CD4-positive, alpha-beta T cell (primary cell): ENCODE data around the gene LPP. TPM values are rescaled to one million over a fixed set of nuclear protein-coding genes. Genes with fewer than 3 reads are reported as not detected.

ENCODE experiments used
- ATAC-seq: fragments of 200-7000 bp; cut with Tn5 transposase; one replicate; pipeline ENCODE4 v1.10.0; 2022; ENCODE audit warnings: mild to moderate bottlenecking; ENCODE audit not compliant: poor library complexity
- CTCF ChIA-PET: fragments of 350-600 bp; sonication (Branson Sonifier 250); formaldehyde crosslinking; loops from one replicate; lab custom pipeline; 2021; ENCODE audit warnings: antibody characterized with exemption, inconsistent platforms; lab: Charles Lee
- POLR2A ChIA-PET: fragments of 350-600 bp; sonication (Branson Sonifier 250); formaldehyde crosslinking; loops from one replicate; lab custom pipeline; 2021; ENCODE audit warnings: antibody characterized with exemption, inconsistent platforms; lab: Charles Lee
- DNase-seq, 14 experiments: peaks; one replicate each; pipeline ENCODE4 v3.0.0-alpha.2; 2013 to 2020; ENCODE audit warnings: mixed read lengths in 2 of 14
- H3K27ac ChIP-seq, 2 donors: one replicate each; pipeline versions ENCODE4 v1.5.1 to v1.7.0; 2013; ENCODE audit warnings: low read length in 2 of 2, low read depth in 1 of 2, mild to moderate bottlenecking in 1 of 2
- H3K27me3 ChIP-seq, 2 experiments: 1 replicate in 1 of 2; 2 replicates in 1 of 2; pipeline versions ENCODE4 v1.6.1 to v1.7.0; 2013; ENCODE audit warnings: low read length in 2 of 2, control low read depth in 1 of 2, mild to moderate bottlenecking in 1 of 2, moderate library complexity in 1 of 2; ENCODE audit not compliant: insufficient read depth in 2 of 2, control insufficient read depth in 1 of 2
- H3K36me3 ChIP-seq: one replicate; pipeline ENCODE4 v1.6.1; 2013; ENCODE audit warnings: low read length, control low read depth; ENCODE audit not compliant: insufficient read depth
- H3K4me1 ChIP-seq: one replicate; pipeline ENCODE4 v1.6.1; 2013; ENCODE audit warnings: low read length, control low read depth; ENCODE audit not compliant: insufficient read depth
- H3K4me3 ChIP-seq: one replicate; pipeline ENCODE4 v1.5.1; 2013; ENCODE audit warnings: mild to moderate bottlenecking, low read length, moderate library complexity
- H3K9me3 ChIP-seq, 2 experiments: 1 replicate in 1 of 2; 2 replicates in 1 of 2; pipeline versions ENCODE4 v1.6.1 to v1.7.0; 2013; ENCODE audit warnings: low read length in 2 of 2, mild to moderate bottlenecking in 2 of 2, control low read depth in 1 of 2, moderate library complexity in 1 of 2; ENCODE audit not compliant: control insufficient read depth in 1 of 2, insufficient read depth in 1 of 2
- H3K27ac Mint-ChIP-seq: one replicate; pipeline ENCODE4 v1.8.0; 2020; ENCODE audit warnings: mixed read lengths
- H3K27me3 Mint-ChIP-seq: one replicate; pipeline ENCODE4 v1.8.0; 2021; ENCODE audit warnings: mixed read lengths
- H3K36me3 Mint-ChIP-seq: one replicate; pipeline ENCODE4 v1.8.0; 2021; ENCODE audit warnings: low read depth, mixed read lengths
- H3K4me1 Mint-ChIP-seq: one replicate; pipeline ENCODE4 v1.8.0; 2021; ENCODE audit warnings: low read depth, mixed read lengths
- H3K4me3 Mint-ChIP-seq: one replicate; pipeline ENCODE4 v1.8.0; 2020; ENCODE audit warnings: mild to moderate bottlenecking, mixed read lengths
- H3K9me3 Mint-ChIP-seq: one replicate; pipeline ENCODE4 v1.8.0; 2020; ENCODE audit warnings: mixed read lengths
- CTCF ChIP-seq: fragments of 200-600 bp; IDR thresholded peaks from one replicate; pipeline ENCODE4 v1.8.0; 2022; ENCODE audit warnings: antibody characterized with exemption, mild to moderate bottlenecking
- intact Hi-C, 2 experiments: fragments of 100-400 bp; cut with DNase I in 1 of 2; cut with micrococcal nuclease in 1 of 2; formaldehyde crosslinking; loops; one replicate each; pipeline versions ENCODE4 v1.15.1 to v1.9.0; 2023 to 2025; cut with DNase I, micrococcal nuclease
- total RNA-seq, 174 experiments: library from RNA in 2 of 174; stranded (reverse) in 2 of 174; gene quantifications; one replicate each; pipeline ENCODE4 v1.2.3 and lab custom pipeline; 2021 to 2026

LPP gene
- total RNA-seq, 2 experiments from 2014 or later = 45.6 to 45.9 TPM

DNA sequence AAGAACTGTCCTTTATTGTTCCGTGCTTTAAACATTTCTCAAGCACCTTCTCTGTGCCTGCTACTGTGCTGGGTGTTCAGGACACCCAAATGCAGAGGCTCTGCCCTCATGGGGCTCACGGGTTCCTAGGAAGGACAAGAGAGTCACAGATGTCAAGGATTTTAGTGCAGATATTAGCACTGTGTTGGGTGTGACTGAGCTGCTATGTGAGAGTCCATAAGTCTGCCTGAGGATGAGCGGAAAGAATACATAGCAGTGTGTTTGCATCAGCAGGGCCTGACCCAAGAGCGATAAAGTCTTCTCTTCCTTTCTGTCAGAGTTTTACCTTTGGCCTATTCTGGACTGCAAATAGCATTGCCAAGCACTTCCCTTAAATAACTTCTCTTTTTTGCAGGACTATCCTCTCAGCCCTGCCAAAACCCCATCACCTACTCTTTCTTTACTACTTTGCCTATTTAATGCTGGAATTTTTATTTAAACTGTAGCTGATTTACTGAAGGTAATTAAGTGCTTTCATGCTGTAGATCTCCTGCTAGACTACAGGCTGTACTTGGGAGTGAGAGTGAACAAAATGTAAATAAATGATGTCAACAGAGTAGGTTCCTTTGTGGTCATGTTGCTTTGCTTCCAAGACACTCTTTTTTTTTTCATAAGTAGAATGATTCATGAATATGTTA is 558.4 kb downstream of the LPP start:
- H3K27ac Mint-ChIP-seq = no peak overlapping the region
- ATAC-seq (no peak), DNase-seq (peak in 2 of 14 experiments; percentile 7 to 9)
- Histone ChIP-seq H3K36me3 (no peaks in the 10 kb centered on the region), H3K27me3 (no peaks in the 10 kb centered on the region), H3K4me1 (no peaks in the 10 kb centered on the region), H3K4me3 (no peak overlapping the region), H3K9me3 (no peaks in the 10 kb centered on the region), H3K27ac (no peak overlapping the region)
- H3K4me1 Mint-ChIP-seq = peaks cover 6% of the 10 kb centered on the region
- intact Hi-C loops = no loop called here
- H3K36me3 Mint-ChIP-seq = peaks cover 16% of the 10 kb centered on the region
- CTCF ChIA-PET = interaction anchor here (0.8 kb wide), 1 partner anchor 13 kb away, joined by 3 read pairs; no protein-coding TSS in a partner anchor
- TF ChIP-seq CTCF = no peak
- POLR2A ChIA-PET = no interaction called here
- no peaks in the 10 kb centered on the region for H3K9me3 Mint-ChIP-seq
- H3K4me3 Mint-ChIP-seq = no peak overlapping the region
- no peaks in the 10 kb centered on the region for H3K27me3 Mint-ChIP-seq

- H3K27me3 Mint-ChIP-seq = no peaks in the 10 kb centered on the region
- ATAC-seq (no peak), DNase-seq (no peak)
- intact Hi-C loops = no loop called here
- no peak overlapping the region for H3K4me3 Mint-ChIP-seq
- no peak overlapping the region for H3K4me3 ChIP-seq
- no peaks in the 10 kb centered on the region for H3K9me3 ChIP-seq
- no peak overlapping the region for H3K27ac Mint-ChIP-seq
- H3K4me1 ChIP-seq = no peaks in the 10 kb centered on the region
- no peaks in the 10 kb centered on the region for H3K27me3 ChIP-seq
- H3K27ac ChIP-seq = no peak overlapping the region
- H3K36me3 Mint-ChIP-seq = peaks cover 16% of the 10 kb centered on the region
- TF ChIP-seq CTCF = no peak
- ChIA-PET POLR2A (interaction anchor here (0.7 kb wide), 1 partner anchor 234 kb away, joined by 3 read pairs; no protein-coding TSS in a partner anchor), CTCF (interaction anchor here (0.6 to 0.8 kb wide), 2 partner anchors 12 to 292 kb away, joined by 3 read pairs; no protein-coding TSS in a partner anchor)
- H3K36me3 ChIP-seq = no peaks in the 10 kb centered on the region
- no peaks in the 10 kb centered on the region for H3K4me1 Mint-ChIP-seq
- H3K9me3 Mint-ChIP-seq = no peaks in the 10 kb centered on the region
Measured at GRCh38 chr3:188712991-188713390, 559.0 kb downstream of the LPP start.

DNA sequence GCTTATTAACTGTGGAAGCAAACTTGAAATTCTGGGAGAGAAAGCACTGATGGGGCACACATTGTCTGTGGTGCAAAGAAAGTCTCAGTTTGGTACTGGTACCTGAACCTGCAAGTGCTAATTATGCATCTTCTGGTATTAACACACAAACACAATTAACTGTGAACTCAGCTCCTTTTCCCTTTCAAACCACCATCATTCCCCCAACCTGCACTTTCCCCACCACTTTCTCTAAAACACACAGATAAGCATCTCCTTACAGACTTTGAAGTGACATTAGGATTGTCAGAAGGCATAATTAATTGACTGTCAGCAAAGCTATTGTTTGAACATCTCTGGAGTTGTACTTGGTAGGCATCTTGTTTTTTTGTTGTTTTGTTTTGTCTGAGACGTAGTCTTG is 565.6 kb downstream of the LPP start:
- CTCF ChIA-PET = no interaction called here
- no peaks in the 10 kb centered on the region for H3K27me3 ChIP-seq
- intact Hi-C loops = no loop called here

More for the DNA sequence above, 565.6 kb downstream of the LPP start:
- POLR2A ChIA-PET = no interaction called here
- peaks cover 10% of the 10 kb centered on the region for H3K4me1 Mint-ChIP-seq
- no peak for DNase-seq
- Histone ChIP-seq H3K4me1 (no peaks in the 10 kb centered on the region), H3K4me3 (no peak overlapping the region), H3K36me3 (no peaks in the 10 kb centered on the region), H3K27ac (no peak overlapping the region), H3K9me3 (no peaks in the 10 kb centered on the region)
- H3K9me3 Mint-ChIP-seq = no peaks in the 10 kb centered on the region
- no peaks in the 10 kb centered on the region for H3K27me3 Mint-ChIP-seq
- no peak for TF ChIP-seq CTCF
- no peak overlapping the region for H3K4me3 Mint-ChIP-seq
- H3K36me3 Mint-ChIP-seq = no peaks in the 10 kb centered on the region
- H3K27ac Mint-ChIP-seq = no peak overlapping the region
- ATAC-seq = no peak
